ENCODE results near the gene INTS7.
"Not testable (repeated sequence)": the region's sequence is repeated elsewhere in the genome, so short reads cannot be mapped to it uniquely, and the experiment has no call there.

The INTS7 gene

DNA sequence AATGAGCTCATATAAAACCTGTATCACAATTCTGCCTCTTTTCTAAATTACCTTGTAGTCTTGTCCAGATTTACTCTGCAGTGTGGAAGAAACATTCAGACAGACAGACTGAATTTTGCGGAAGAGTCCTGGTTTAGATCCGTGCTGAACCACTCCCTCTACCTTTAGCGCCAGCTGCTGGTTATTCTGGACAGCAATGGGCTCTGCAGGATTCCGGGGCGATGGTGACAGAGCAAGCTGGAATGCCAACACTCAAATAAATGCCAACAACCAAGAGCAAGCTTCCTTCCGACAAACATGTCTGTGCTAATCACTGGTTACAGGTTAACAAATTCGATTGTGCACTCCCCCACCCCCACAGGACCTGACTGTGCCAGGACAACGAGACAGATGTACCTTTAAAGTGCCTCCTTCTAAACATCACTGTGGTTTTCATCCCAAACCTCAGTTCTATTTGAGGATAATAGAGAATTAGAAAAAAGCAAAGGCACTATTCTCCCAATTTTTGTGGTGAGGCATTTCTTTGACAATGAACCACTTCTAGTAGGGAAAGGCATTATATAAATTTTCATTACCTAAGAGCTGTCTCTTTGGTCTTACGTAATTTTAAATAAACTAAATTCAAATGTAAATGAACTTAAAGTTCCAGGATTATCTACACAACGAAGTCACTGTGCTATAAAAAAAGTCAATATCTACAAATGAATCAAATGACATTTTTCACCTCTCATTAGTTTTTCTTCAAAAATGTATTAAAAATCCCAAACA lies 90.4 kb downstream of the INTS7 start:
- H3K4me1 ChIP-seq (ENCODE audit: insufficient read depth, low read length), result peaks cover 11% of the 10 kb centered on the region
- peaks cover 13% of the 10 kb centered on the region for H3K36me3 ChIP-seq (ENCODE audit: insufficient read depth, low read depth, low read length)
- no peak overlapping the region for H3K9ac ChIP-seq (ENCODE audit: low read depth, low read length)
- no peak overlapping the region for H3K4me3 ChIP-seq (ENCODE audit: low read length)
- no peak overlapping the region for H3K27ac ChIP-seq (ENCODE audit: low read length)
- peaks cover 21% of the 10 kb centered on the region; the same call in 1 of the 2 replicates for H3K27me3 ChIP-seq (ENCODE audit: insufficient read depth, low read length)
- no peaks in the 10 kb centered on the region for H3K9me3 ChIP-seq (ENCODE audit: insufficient read depth, low read depth, low read length)

DNA sequence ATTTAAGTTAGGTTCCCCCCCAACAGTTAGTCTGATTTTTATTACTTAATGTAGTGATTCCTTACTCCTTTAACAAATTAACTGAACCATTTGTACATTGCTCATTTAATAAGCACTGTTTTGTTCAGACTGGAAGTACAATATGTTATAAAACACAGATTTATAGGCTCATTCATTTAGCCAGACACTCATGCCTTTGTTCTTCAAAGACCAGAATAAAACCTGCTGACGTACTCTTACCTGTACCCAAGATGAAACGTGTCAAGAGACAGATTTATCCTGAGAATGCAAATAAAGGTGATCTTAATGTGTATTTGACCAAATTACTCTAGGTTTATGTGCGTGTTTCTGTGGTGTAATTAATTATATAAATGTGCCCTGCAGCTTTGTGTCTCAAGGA lies 92.8 kb downstream of the INTS7 start:
- Histone ChIP-seq H3K9me3 (ENCODE audit: insufficient read depth, low read depth, low read length) (no peaks in the 10 kb centered on the region), H3K4me1 (ENCODE audit: insufficient read depth, low read length) (peaks cover 5% of the 10 kb centered on the region), H3K4me3 (ENCODE audit: low read length) (no peak overlapping the region), H3K9ac (ENCODE audit: low read depth, low read length) (no peak overlapping the region), H3K27me3 (ENCODE audit: insufficient read depth, low read length) (no peaks in the 10 kb centered on the region; the same call in 1 of the 2 replicates), H3K36me3 (ENCODE audit: insufficient read depth, low read depth, low read length) (peaks cover 13% of the 10 kb centered on the region), H3K27ac (ENCODE audit: low read length) (no peak overlapping the region)

DNA sequence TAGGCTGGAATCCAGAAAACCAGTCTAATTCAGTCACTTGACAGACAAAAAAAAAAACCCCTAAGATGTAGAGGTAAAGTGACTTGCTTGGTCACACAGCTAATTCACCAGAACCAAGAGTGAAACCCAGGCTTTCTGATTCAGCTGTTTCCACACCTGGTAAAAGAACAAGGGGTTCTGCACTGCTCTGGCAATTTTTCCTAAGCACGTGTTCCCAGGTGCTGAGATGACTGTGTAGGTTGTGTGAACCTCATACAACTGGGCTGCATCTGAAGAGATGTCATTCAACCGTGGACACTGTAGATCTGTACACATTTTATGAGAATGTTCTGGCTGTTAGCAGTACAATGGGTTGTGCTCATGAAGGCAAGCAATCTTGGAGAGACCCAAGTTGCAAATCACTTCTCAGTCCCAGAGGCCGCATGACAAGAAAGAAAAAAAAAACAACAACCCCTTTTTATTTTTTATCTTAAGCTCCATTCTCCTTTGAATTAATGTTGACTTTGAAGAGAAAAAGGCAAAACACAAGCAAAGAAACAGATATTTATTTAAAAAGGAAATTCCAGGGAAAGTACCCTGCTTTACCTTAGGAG lies 95.4 kb downstream of the INTS7 start:
- H3K4me3 ChIP-seq (ENCODE audit: low read length), result no peak overlapping the region
- no peaks in the 10 kb centered on the region for H3K9me3 ChIP-seq (ENCODE audit: insufficient read depth, low read depth, low read length)
- no peak overlapping the region for H3K27ac ChIP-seq (ENCODE audit: low read length)
- H3K36me3 ChIP-seq (ENCODE audit: insufficient read depth, low read depth, low read length), result peaks cover 13% of the 10 kb centered on the region
- H3K27me3 ChIP-seq (ENCODE audit: insufficient read depth, low read length), result no peaks in the 10 kb centered on the region
- H3K9ac ChIP-seq (ENCODE audit: low read depth, low read length), result no peak overlapping the region
- 0 out of 2 replicates have a peak, but pooled peaks cover 5% of the 10 kb centered on the region for H3K4me1 ChIP-seq (ENCODE audit: insufficient read depth, low read length)

DNA sequence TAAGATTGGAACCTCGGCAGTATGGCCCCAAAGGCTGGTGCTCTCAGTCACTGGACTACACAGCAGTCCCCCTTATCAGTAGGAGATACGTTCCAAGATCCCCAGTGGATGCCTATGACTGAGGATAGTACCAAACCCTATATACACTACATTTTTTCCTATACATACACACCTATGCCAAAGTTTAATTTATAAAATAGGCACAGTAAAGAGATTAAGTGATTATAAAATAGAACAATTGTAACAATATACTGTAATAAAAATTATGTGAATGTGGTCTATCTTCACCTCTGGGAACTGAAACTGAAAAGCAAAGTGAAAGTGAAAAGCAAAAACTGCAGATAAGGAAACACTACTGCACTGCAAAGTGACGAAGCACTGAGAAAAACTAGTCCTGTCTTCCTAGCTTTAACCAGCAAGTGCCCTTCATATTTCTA lies 96.8 kb downstream of the INTS7 start:
- Histone ChIP-seq H3K4me1 (ENCODE audit: insufficient read depth, low read length) (0 out of 2 replicates have a peak, but pooled peaks cover 5% of the 10 kb centered on the region), H3K9ac (ENCODE audit: low read depth, low read length) (no peak overlapping the region), H3K27ac (ENCODE audit: low read length) (no peak overlapping the region), H3K36me3 (ENCODE audit: insufficient read depth, low read depth, low read length) (peaks cover 8% of the 10 kb centered on the region), H3K9me3 (ENCODE audit: insufficient read depth, low read depth, low read length) (no peaks in the 10 kb centered on the region), H3K4me3 (ENCODE audit: low read length) (no peak overlapping the region), H3K27me3 (ENCODE audit: insufficient read depth, low read length) (no peaks in the 10 kb centered on the region)

DNA sequence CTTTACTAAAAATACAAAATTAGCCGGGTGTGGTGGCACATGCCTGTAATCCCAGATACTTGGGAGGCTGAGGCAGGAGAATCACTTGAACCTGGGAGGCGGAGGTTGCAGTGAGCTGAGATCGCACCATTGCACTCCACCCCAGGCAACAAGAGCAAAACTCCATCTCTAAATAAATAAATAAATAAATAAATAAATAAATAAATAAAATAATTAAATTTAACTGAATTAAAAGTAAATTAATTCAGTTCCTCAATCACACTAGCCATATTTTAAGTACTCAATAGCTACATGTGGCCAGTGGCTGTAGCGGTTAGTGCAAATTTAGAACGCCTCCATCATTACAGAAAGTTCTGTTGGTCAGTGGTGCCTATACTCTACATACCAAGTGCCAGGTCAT lies 97.9 kb downstream of the INTS7 start:
- H3K4me3 ChIP-seq (ENCODE audit: low read length); H3K27ac ChIP-seq (ENCODE audit: low read length); H3K9ac ChIP-seq (ENCODE audit: low read depth, low read length); H3K36me3 ChIP-seq (ENCODE audit: insufficient read depth, low read depth, low read length); H3K4me1 ChIP-seq (ENCODE audit: insufficient read depth, low read length); H3K9me3 ChIP-seq (ENCODE audit: insufficient read depth, low read depth, low read length); H3K27me3 ChIP-seq (ENCODE audit: insufficient read depth, low read length): not testable (repeated sequence)

DNA sequence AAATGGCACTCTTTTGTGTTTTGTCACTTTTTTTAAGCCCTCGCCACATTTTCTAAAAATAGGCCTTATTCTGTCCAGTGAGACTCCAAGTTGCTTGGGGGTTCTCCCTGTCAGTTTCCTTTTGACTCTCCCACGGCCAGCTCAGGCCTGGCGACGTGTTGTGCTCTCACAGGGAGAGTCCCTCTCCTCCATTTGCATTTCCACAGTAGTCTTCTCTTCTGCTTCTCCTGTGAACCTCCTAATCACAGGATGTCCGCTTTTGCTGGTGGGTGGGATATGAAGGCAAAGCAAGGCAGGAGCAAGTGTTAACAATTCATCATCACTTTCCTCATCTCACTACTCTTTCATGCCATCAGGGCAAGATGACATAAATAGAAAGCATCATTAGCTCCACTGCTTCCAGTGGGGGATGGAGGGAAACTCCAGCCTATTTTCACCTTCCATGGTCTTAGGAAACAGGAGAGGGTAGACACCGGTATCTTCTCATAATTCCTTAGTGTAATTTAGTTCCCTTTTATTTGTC lies 99.8 kb downstream of the INTS7 start:
- Histone ChIP-seq H3K27ac (ENCODE audit: low read length) (no peak overlapping the region), H3K9ac (ENCODE audit: low read depth, low read length) (no peak overlapping the region), H3K36me3 (ENCODE audit: insufficient read depth, low read depth, low read length) (no peaks in the 10 kb centered on the region), H3K27me3 (ENCODE audit: insufficient read depth, low read length) (no peaks in the 10 kb centered on the region), H3K4me3 (ENCODE audit: low read length) (no peak overlapping the region), H3K9me3 (ENCODE audit: insufficient read depth, low read depth, low read length) (no peaks in the 10 kb centered on the region), H3K4me1 (ENCODE audit: insufficient read depth, low read length) (0 out of 2 replicates have a peak, but pooled peaks cover 5% of the 10 kb centered on the region)

DNA sequence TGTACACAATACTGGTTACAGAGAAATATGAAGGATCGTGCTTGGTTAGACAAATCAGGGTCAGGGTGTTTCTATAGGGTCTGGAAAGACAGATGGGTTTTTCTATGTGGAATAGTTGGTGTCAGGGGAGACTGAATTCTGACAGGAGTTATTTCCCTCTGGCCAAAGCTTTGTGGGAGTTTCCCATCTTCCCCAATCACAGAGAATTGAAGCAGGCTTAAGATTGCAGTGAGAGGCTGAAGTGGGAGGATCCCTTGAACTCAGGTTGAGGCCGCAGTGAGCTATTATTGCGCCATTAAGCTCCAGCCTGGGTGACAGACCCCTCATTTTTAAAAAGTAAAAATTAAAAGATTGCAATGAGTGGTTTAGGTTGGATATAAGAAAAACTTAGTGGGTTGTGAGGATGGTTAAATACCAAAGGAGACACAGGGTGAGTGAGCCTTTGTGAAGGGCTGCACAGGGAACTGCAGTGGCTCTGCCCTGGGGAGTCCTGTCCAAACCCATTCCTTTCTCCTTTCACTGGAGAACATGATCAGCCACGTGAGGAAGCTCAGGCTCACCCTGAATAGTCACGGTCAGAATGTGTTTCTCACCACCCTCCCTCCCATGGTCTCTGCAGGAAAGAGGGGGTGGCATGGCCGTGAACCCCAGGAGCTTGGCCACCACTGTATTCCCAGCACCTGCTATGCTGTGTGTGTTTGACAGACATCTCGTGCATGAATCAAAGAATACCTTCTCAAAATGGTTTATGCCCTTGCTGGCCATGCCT lies 101.2 kb downstream of the INTS7 start:
- Histone ChIP-seq H3K27me3 (ENCODE audit: insufficient read depth, low read length) (no peaks in the 10 kb centered on the region), H3K36me3 (ENCODE audit: insufficient read depth, low read depth, low read length) (no peaks in the 10 kb centered on the region), H3K27ac (ENCODE audit: low read length) (no peak overlapping the region), H3K4me3 (ENCODE audit: low read length) (no peak overlapping the region), H3K9ac (ENCODE audit: low read depth, low read length) (no peak overlapping the region), H3K4me1 (ENCODE audit: insufficient read depth, low read length) (peaks cover 9% of the 10 kb centered on the region; the same call in 1 of the 2 replicates), H3K9me3 (ENCODE audit: insufficient read depth, low read depth, low read length) (no peaks in the 10 kb centered on the region)

DNA sequence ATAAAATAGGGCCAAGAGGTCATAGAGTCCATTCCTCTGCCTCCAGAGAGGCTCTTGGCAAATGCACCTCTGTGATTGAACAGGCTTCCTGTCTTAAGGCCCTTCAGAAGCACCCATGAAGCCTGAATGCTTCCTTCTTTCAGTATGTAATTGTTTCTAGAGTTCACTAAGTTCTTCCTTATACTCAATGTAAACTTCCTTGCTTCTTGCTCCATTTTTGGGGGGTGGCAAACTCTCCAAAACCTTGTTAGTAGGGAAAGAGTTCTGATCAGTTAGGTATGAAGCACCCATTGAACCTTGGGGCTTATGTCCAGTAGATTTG lies 102.5 kb downstream of the INTS7 start:
- Histone ChIP-seq H3K9ac (ENCODE audit: low read depth, low read length) (no peak overlapping the region), H3K4me1 (ENCODE audit: insufficient read depth, low read length) (peaks cover 21% of the 10 kb centered on the region; the same call in 1 of the 2 replicates), H3K27me3 (ENCODE audit: insufficient read depth, low read length) (no peaks in the 10 kb centered on the region), H3K36me3 (ENCODE audit: insufficient read depth, low read depth, low read length) (no peaks in the 10 kb centered on the region), H3K27ac (ENCODE audit: low read length) (no peak overlapping the region), H3K9me3 (ENCODE audit: insufficient read depth, low read depth, low read length) (no peaks in the 10 kb centered on the region), H3K4me3 (ENCODE audit: low read length) (no peak overlapping the region)

DNA sequence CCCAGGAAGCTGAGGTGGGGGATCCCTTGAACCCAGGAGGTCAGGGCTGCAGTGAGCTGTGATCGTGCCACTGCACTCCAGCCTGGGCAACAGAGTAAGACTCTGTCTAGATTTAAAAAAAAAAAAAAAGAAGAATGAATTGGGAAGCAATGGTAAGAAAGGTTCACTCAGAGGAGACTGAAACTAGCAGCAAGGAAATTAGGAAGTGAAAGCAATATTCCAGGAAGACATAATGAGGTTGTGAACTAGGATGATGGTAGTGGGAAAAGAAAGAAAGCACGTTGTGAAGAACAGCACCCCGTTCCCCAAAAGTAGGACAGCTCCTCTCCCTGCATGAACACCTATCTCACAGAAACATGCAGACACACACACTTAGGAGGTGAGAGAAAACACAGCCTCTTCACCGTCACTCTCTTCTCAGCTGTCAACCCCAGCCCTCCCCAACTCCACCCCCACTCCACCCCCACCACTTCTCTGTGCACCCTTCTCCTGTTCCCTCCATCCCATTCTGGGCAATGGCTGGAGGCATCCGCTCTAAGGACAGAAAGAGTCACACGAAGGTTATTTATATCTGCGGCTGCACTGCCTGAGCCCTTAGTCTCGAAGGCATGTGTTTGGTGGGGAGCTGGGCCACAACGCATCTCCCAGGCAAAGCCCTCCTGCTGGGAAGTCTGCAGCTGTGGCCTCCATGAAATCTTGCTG lies 103.0 kb downstream of the INTS7 start:
- H3K27ac ChIP-seq (ENCODE audit: low read length), result no peak overlapping the region
- peaks cover 22% of the 10 kb centered on the region; the same call in 1 of the 2 replicates for H3K4me1 ChIP-seq (ENCODE audit: insufficient read depth, low read length)
- no peak overlapping the region for H3K4me3 ChIP-seq (ENCODE audit: low read length)
- H3K9me3 ChIP-seq (ENCODE audit: insufficient read depth, low read depth, low read length), result no peaks in the 10 kb centered on the region
- H3K9ac ChIP-seq (ENCODE audit: low read depth, low read length), result no peak overlapping the region
- H3K27me3 ChIP-seq (ENCODE audit: insufficient read depth, low read length), result no peaks in the 10 kb centered on the region
- no peaks in the 10 kb centered on the region for H3K36me3 ChIP-seq (ENCODE audit: insufficient read depth, low read depth, low read length)

DNA sequence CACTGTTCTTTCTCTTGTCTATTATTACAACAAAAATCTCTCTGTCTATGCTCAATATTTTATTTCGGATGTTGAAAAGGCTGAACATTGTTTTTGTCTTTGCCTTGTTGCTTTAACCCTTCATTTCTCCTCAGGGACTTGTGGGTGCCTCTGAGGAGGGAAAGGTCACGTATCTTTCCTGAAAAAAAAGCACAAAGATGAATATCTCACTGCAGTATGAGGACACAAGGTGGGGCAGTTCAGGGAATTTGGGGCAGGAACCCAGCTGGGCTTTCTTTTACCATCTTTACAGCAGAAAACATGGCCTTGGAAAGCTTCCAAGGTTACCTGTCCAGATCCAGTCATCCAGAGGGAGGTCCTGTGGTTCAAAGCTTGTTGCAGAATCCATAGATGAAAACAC lies 105.7 kb downstream of the INTS7 start:
- H3K36me3 ChIP-seq (ENCODE audit: insufficient read depth, low read depth, low read length), result no peaks in the 10 kb centered on the region
- H3K4me1 ChIP-seq (ENCODE audit: insufficient read depth, low read length), result peaks cover 20% of the 10 kb centered on the region; the same call in 1 of the 2 replicates
- no peaks in the 10 kb centered on the region for H3K9me3 ChIP-seq (ENCODE audit: insufficient read depth, low read depth, low read length)
- H3K27ac ChIP-seq (ENCODE audit: low read length), result no peak overlapping the region
- no peak overlapping the region for H3K9ac ChIP-seq (ENCODE audit: low read depth, low read length)
- H3K27me3 ChIP-seq (ENCODE audit: insufficient read depth, low read length), result no peaks in the 10 kb centered on the region
- no peak overlapping the region for H3K4me3 ChIP-seq (ENCODE audit: low read length)

DNA sequence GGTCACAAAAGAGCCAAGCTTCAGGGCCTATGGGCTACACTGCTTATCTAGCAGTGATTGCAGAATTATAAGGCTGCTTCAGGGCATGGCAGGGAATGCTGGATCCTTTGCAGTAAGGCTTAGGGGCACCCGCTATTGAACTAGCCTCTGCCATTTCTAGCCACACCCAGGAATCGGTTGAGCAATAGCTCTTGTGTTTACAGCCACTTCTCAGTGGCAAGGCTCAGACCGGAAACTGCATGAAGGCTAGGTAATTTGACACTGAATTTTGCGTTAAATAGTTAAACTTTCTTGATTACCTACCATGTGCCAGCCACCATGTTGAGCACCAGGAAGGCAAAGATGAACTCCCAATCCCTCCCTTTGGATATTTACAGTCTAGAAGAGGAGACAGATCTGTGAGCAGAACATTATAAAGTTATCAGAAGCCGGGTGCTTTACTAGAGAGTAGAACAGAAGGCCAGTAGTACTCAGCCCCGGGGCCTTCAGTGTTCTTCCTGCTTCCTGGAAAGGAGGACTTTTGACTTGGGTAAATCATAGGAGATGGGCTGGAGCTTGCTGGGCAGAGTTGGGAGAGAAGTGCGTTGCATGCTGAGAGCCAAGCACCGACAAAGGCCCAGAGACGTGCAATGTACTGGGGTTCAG lies 106.2 kb downstream of the INTS7 start:
- no peak overlapping the region; the same call in 1 of the 2 replicates for H3K9ac ChIP-seq (ENCODE audit: low read depth, low read length)
- no peak overlapping the region for H3K4me3 ChIP-seq (ENCODE audit: low read length)
- no peaks in the 10 kb centered on the region for H3K27me3 ChIP-seq (ENCODE audit: insufficient read depth, low read length)
- no peak overlapping the region for H3K27ac ChIP-seq (ENCODE audit: low read length)
- no peaks in the 10 kb centered on the region for H3K9me3 ChIP-seq (ENCODE audit: insufficient read depth, low read depth, low read length)
- H3K4me1 ChIP-seq (ENCODE audit: insufficient read depth, low read length), result peaks cover 20% of the 10 kb centered on the region; the same call in 1 of the 2 replicates
- H3K36me3 ChIP-seq (ENCODE audit: insufficient read depth, low read depth, low read length), result no peaks in the 10 kb centered on the region

All from iPS-20b (cell line).